Endothelial cell of umbilical vein (primary cell): ENCODE results near the gene C2orf76. TPM values are rescaled to one million over a fixed set of nuclear protein-coding genes. Genes with fewer than 3 reads are reported as not detected.

Source experiments
- BruUV-seq: library from RNA; stranded (reverse); fragments of 400-500 nt; replicated peaks from 2 replicates; lab custom pipeline; 2021; lab: Mats Ljungman, UMichigan
- CTCF ChIA-PET: fragments of 300-600, 350-600 bp; sonication (Branson Sonifier 250); formaldehyde crosslinking; loops from one replicate; lab custom pipeline; 2021; ENCODE audit warnings: antibody characterized with exemption, inconsistent platforms; lab: Charles Lee
- POLR2A ChIA-PET: fragments of 300-600, 350-600 bp; sonication (Branson Sonifier 250); formaldehyde crosslinking; loops from one replicate; lab custom pipeline; 2021; ENCODE audit warnings: antibody characterized with exemption, inconsistent platforms; lab: Charles Lee
- DNase-seq: peaks from one replicate; pipeline ENCODE4 v3.0.0-alpha.2; 2011; ENCODE audit warnings: low read depth, low spot score
- FAIRE-seq: peaks from 2 replicates; lab custom pipeline; 2011; peaks lifted over from hg19 to GRCh38; lab: Jason Lieb, UNC
- H2AFZ ChIP-seq: 2 replicates; pipeline ENCODE4 v1.6.0; 2012; ENCODE audit warnings: low read depth, low read length, control low read depth, inconsistent platforms
- H3K27ac ChIP-seq: 2 replicates; pipeline ENCODE4 v1.5.1; 2011; ENCODE audit warnings: low read depth, mild to moderate bottlenecking, control low read depth, low read length, moderate library complexity; ENCODE audit not compliant: insufficient read depth
- H3K27me3 ChIP-seq, 2 experiments: 2 replicates each; pipeline versions ENCODE4 v1.6.0 to v1.6.1; 2011; ENCODE audit warnings: low read length in 2 of 2, mixed read lengths in 1 of 2; ENCODE audit not compliant: control insufficient read depth in 2 of 2, insufficient read depth in 2 of 2
- H3K36me3 ChIP-seq, 2 experiments: 2 replicates in 1 of 2; 3 replicates in 1 of 2; pipeline ENCODE4 v1.5.1; 2011; ENCODE audit warnings: low read length in 2 of 2, mild to moderate bottlenecking in 1 of 2, moderate library complexity in 1 of 2; ENCODE audit not compliant: control insufficient read depth in 2 of 2, insufficient read depth in 2 of 2; ENCODE audit errors: extremely low read depth in 1 of 2
- H3K4me1 ChIP-seq: 3 replicates; pipeline ENCODE4 v1.5.1; 2011; ENCODE audit warnings: mild to moderate bottlenecking, low read length; ENCODE audit not compliant: control insufficient read depth, insufficient read depth; ENCODE audit errors: extremely low read depth
- H3K4me2 ChIP-seq: 2 replicates; pipeline ENCODE4 v1.6.1; 2011; ENCODE audit warnings: low read length, control low read depth, mixed read lengths; ENCODE audit not compliant: insufficient read depth
- H3K4me3 ChIP-seq, 3 experiments: fragments of 200-600 bp in 1 of 3; sonication (generic), shearing (Covaris generic) in 1 of 3; replicated peaks in 1 of 3; 2 replicates each; pipeline ENCODE4 v1.5.1; 2011 to 2016; ENCODE audit warnings: control low read depth in 3 of 3, low read length in 3 of 3, mild to moderate bottlenecking in 2 of 3, inconsistent platforms in 1 of 3, low read depth in 1 of 3, moderate library complexity in 1 of 3; ENCODE audit not compliant: insufficient read depth in 1 of 3
- H3K79me2 ChIP-seq: 2 replicates; pipeline ENCODE4 v1.6.0; 2012; ENCODE audit warnings: low read length, inconsistent platforms; ENCODE audit not compliant: control insufficient read depth, insufficient read depth
- H3K9ac ChIP-seq: replicated peaks from 2 replicates; pipeline ENCODE3; 2011; ENCODE audit warnings: low read length, control low read depth; ENCODE audit not compliant: insufficient read depth; ENCODE audit errors: extremely low read depth
- H3K9me1 ChIP-seq: replicated peaks from 3 replicates; pipeline ENCODE4 v1.6.0; 2011; ENCODE audit warnings: mild to moderate bottlenecking, low read length; ENCODE audit not compliant: control insufficient read depth, insufficient read depth; ENCODE audit errors: extremely low read depth
- H3K9me3 ChIP-seq: replicated peaks from 2 replicates; pipeline ENCODE4 v1.5.1; 2012; ENCODE audit warnings: low read length, inconsistent platforms; ENCODE audit not compliant: control insufficient read depth, insufficient read depth
- H4K20me1 ChIP-seq: replicated peaks from 2 replicates; pipeline ENCODE3; 2011; ENCODE audit warnings: mild to moderate bottlenecking, low read length; ENCODE audit not compliant: control insufficient read depth, insufficient read depth; ENCODE audit errors: extremely low read depth
- EZH2 ChIP-seq: IDR thresholded peaks from 2 replicates; pipeline ENCODE4 v1.6.1; 2012; ENCODE audit warnings: borderline replicate concordance, low read depth, mild to moderate bottlenecking, moderate library complexity, low read length, inconsistent platforms; ENCODE audit not compliant: severe bottlenecking
- FOS ChIP-seq: IDR thresholded peaks from 2 replicates; pipeline ENCODE4 v1.6.1; 2011; ENCODE audit warnings: mild to moderate bottlenecking, low read length, moderate library complexity, borderline replicate concordance; ENCODE audit not compliant: insufficient read depth
- GATA2 ChIP-seq: IDR thresholded peaks from 2 replicates; pipeline ENCODE4 v1.7.0; 2011; ENCODE audit warnings: low read depth, mild to moderate bottlenecking, moderate library complexity, mixed read lengths, low read length; ENCODE audit not compliant: insufficient read length, insufficient read depth
- JUN ChIP-seq: IDR thresholded peaks from 2 replicates; pipeline ENCODE4 v1.6.1; 2011; ENCODE audit warnings: borderline replicate concordance, low read depth; ENCODE audit not compliant: insufficient read length, insufficient read depth
- MYC ChIP-seq: IDR thresholded peaks from one replicate; pipeline ENCODE4 v1.6.1; 2011; ENCODE audit warnings: mild to moderate bottlenecking, low read depth, low read length
- POLR2A ChIP-seq: IDR thresholded peaks from 2 replicates; pipeline ENCODE4 v1.6.1; 2012; ENCODE audit warnings: low read depth, mild to moderate bottlenecking, control low read depth, low read length
- POLR2AphosphoS5 ChIP-seq: IDR thresholded peaks from 2 replicates; pipeline ENCODE4 v1.6.1; 2012; ENCODE audit warnings: low read depth, mild to moderate bottlenecking, control low read depth, low read length, moderate library complexity; ENCODE audit not compliant: insufficient read depth
- dilution Hi-C: fragments of 300-500 bp; cut with MboI; formaldehyde crosslinking; loops from one replicate; pipeline ENCODE4 v1.15.0; 2019; ENCODE audit warnings: low sequenced_read_pairs; ENCODE audit not compliant: extremely low pct_ligation_motif_present
- intact Hi-C: fragments of 100-400 bp; cut with micrococcal nuclease; formaldehyde crosslinking; loops from one replicate; pipeline ENCODE4 v1.10.0; 2022
- polyA plus RNA-seq, 4 experiments: library from polyadenylated mRNA; depleted of rRNA in 3 of 4; stranded (reverse) in 3 of 4; unstranded in 1 of 4; fragments of >200 nt; gene quantifications; 2 replicates each; pipeline versions ENCODE4 v1.2.1 to v1.2.3, GENCODE V29; 2011 to 2012; ENCODE audit warnings: missing spikeins in 1 of 4
- total RNA-seq: library from RNA; stranded (reverse); gene quantifications from 2 replicates; pipeline ENCODE4 v1.2.3, GENCODE V29; 2021
- TF ChIP-seq, protein P1 (sequence below), 2 donors: IDR thresholded peaks; 1 replicate in 1 of 2; 2 replicates in 1 of 2; pipeline ENCODE4 v1.5.1; 2011; ENCODE audit warnings: low read length in 2 of 2, mild to moderate bottlenecking in 2 of 2, moderate library complexity in 2 of 2, control low read depth in 1 of 2, inconsistent platforms in 1 of 2, low read depth in 1 of 2; ENCODE audit not compliant: insufficient read depth in 1 of 2; ENCODE audit errors: extremely low read depth in 1 of 2

Gene C2orf76
- total and polyA plus RNA-seq, 2 donors (not counting 3 experiments of a cell fraction or from before 2014, with no cell fraction given): 7.4 to 12.1 TPM

- no peak overlapping the region for H3K9ac ChIP-seq
- no peak overlapping the region for H3K4me3 ChIP-seq
- H3K9me1 ChIP-seq: no peaks in the 10 kb centered on the region
- H3K27ac ChIP-seq: no peak overlapping the region
- no peak for DNase-seq
- no peaks in the 10 kb centered on the region for H4K20me1 ChIP-seq
- H3K79me2 ChIP-seq: no peaks in the 10 kb centered on the region
- no peaks in the 10 kb centered on the region for H3K9me3 ChIP-seq
- CTCF ChIA-PET: interaction anchor here (1.3 kb wide), 1 partner anchor 16 kb away, joined by 3 read pairs; the partner anchor contains the start of genes C2orf76 and DBI
- no peaks in the 10 kb centered on the region for H3K4me1 ChIP-seq
- TF ChIP-seq POLR2A: no peak
- TF ChIP-seq GATA2: no peak
- no peak for TF ChIP-seq POLR2AphosphoS5
- no peak for TF ChIP-seq JUN
- no peak for TF ChIP-seq FOS
- dilution Hi-C loops (no loop called here), intact Hi-C loops (no loop called here)
- H3K27me3 ChIP-seq: no peaks in the 10 kb centered on the region
- no peak for FAIRE-seq
- no peak overlapping the region for H3K4me2 ChIP-seq
- no peaks in the 10 kb centered on the region for H3K36me3 ChIP-seq
- POLR2A ChIA-PET: no interaction called here
- no peak overlapping the region for H2AFZ ChIP-seq
- BruUV-seq: no TSS peak
Observed at GRCh38 chr2:119350311-119350998, 16.2 kb downstream of the C2orf76 start.

DNA sequence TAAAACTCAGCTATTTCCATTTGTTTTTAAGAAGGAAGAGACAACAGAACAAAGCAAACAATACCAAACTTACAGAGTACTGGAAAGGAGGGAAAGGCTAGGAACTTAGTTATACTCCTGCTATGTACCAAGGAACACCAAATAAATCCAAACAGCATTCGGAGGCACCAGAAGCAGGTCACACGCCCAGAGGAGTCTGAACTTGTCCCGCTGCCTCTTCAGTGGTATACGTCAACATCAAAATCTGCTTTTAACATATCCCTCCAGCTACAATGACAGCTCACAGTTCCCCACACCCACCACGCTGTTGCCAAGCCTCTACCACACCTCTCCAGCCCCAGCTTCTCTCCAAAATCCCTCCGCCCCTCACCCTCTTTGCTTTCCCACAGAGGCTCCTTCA, 17.3 kb downstream of the C2orf76 start:
- Histone ChIP-seq H3K9ac (no peak overlapping the region), H3K4me3 (no peak overlapping the region), H3K9me3 (no peaks in the 10 kb centered on the region), H3K36me3 (no peaks in the 10 kb centered on the region), H4K20me1 (no peaks in the 10 kb centered on the region), H3K79me2 (no peaks in the 10 kb centered on the region), H3K9me1 (no peaks in the 10 kb centered on the region), H3K27me3 (no peaks in the 10 kb centered on the region), H3K27ac (no peak overlapping the region), H3K4me2 (no peak overlapping the region), H3K4me1 (no peaks in the 10 kb centered on the region), H2AFZ (no peak overlapping the region)
- FAIRE-seq: no peak
- POLR2A ChIA-PET: no interaction called here
- intact Hi-C loops: no loop called here
- BruUV-seq: no TSS peak
- CTCF ChIA-PET: no interaction called here
- DNase-seq: no peak
- dilution Hi-C loops: no loop called here
- TF ChIP-seq JUN (no peak), POLR2A (no peak), GATA2 (no peak), POLR2AphosphoS5 (no peak), EZH2 (no peak), MYC (no peak), FOS (no peak)
- TF ChIP-seq, protein P1, sequence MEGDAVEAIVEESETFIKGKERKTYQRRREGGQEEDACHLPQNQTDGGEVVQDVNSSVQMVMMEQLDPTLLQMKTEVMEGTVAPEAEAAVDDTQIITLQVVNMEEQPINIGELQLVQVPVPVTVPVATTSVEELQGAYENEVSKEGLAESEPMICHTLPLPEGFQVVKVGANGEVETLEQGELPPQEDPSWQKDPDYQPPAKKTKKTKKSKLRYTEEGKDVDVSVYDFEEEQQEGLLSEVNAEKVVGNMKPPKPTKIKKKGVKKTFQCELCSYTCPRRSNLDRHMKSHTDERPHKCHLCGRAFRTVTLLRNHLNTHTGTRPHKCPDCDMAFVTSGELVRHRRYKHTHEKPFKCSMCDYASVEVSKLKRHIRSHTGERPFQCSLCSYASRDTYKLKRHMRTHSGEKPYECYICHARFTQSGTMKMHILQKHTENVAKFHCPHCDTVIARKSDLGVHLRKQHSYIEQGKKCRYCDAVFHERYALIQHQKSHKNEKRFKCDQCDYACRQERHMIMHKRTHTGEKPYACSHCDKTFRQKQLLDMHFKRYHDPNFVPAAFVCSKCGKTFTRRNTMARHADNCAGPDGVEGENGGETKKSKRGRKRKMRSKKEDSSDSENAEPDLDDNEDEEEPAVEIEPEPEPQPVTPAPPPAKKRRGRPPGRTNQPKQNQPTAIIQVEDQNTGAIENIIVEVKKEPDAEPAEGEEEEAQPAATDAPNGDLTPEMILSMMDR (IDR thresholded peaks at IDR 0.05; ENCODE audit: extremely low read depth in 1 of 2, insufficient read depth in 1 of 2, low read depth in 1 of 2, low read length in 2 of 2): no peak
